WTC11 (cell line): ENCODE data around the gene LPP. TPM values are rescaled to one million over a fixed set of nuclear protein-coding genes. Genes with fewer than 3 reads are reported as not detected.

Source experiments
- ATAC-seq: fragments of 200-7000 bp; cut with Tn5 transposase; 2 replicates; pipeline ENCODE4 v1.10.0; 2021; ENCODE audit warnings: mild to moderate bottlenecking, moderate library complexity
- CTCF ChIA-PET: fragments of 300-600 bp; sonication (Branson Sonifier 250); formaldehyde crosslinking; loops from one replicate; lab custom pipeline; 2021; ENCODE audit warnings: antibody characterized with exemption; lab: Charles Lee
- POLR2A ChIA-PET: fragments of 350-600 bp; sonication (Branson Sonifier 250); formaldehyde crosslinking; loops from one replicate; lab custom pipeline; 2021; ENCODE audit warnings: antibody characterized with exemption; lab: Charles Lee
- DNase-seq: peaks from one replicate; pipeline ENCODE4 v3.0.0; 2021; ENCODE audit warnings: low spot score
- H3K27ac Mint-ChIP-seq: 2 replicates; pipeline ENCODE4 v1.8.0; 2021; ENCODE audit warnings: mixed read lengths
- H3K27me3 Mint-ChIP-seq: 2 replicates; pipeline ENCODE4 v1.8.0; 2021; ENCODE audit warnings: low read depth, mild to moderate bottlenecking, moderate library complexity, mixed read lengths
- H3K36me3 Mint-ChIP-seq: 2 replicates; pipeline ENCODE4 v1.8.0; 2021; ENCODE audit warnings: mixed read lengths
- H3K4me1 Mint-ChIP-seq: 2 replicates; pipeline ENCODE4 v1.8.0; 2022; ENCODE audit warnings: mixed read lengths
- H3K4me3 Mint-ChIP-seq: 2 replicates; pipeline ENCODE4 v1.8.0; 2021; ENCODE audit warnings: mild to moderate bottlenecking, moderate library complexity, mixed read lengths
- H3K9me3 Mint-ChIP-seq: 2 replicates; pipeline ENCODE4 v1.8.0; 2021; ENCODE audit warnings: mixed read lengths
- CREM ChIP-seq: sonication (generic); formaldehyde crosslinking; IDR thresholded peaks from 2 replicates; pipeline ENCODE4 v1.8.1; 2022; ENCODE audit warnings: mild to moderate bottlenecking, missing genetic modification reagents, moderate library complexity
- ETV6 ChIP-seq: sonication (generic); formaldehyde crosslinking; IDR thresholded peaks from 2 replicates; pipeline ENCODE4 v1.8.1; 2022; ENCODE audit warnings: mild to moderate bottlenecking, missing genetic modification reagents
- HMGXB4 ChIP-seq: sonication (generic); formaldehyde crosslinking; IDR thresholded peaks from 2 replicates; pipeline ENCODE4 v1.8.1; 2023; ENCODE audit warnings: mild to moderate bottlenecking, moderate library complexity, missing genetic modification reagents
- IRF2 ChIP-seq: sonication (generic); formaldehyde crosslinking; IDR thresholded peaks from 2 replicates; pipeline ENCODE4 v1.8.0; 2022; ENCODE audit warnings: low read depth, missing genetic modification reagents, borderline replicate concordance
- MYBL2 ChIP-seq: sonication (generic); formaldehyde crosslinking; IDR thresholded peaks from 2 replicates; pipeline ENCODE4 v1.8.1; 2023; ENCODE audit warnings: mild to moderate bottlenecking, moderate library complexity, missing genetic modification reagents
- NFE2L1 ChIP-seq: sonication (generic); formaldehyde crosslinking; IDR thresholded peaks from 2 replicates; pipeline ENCODE4 v1.8.1; 2023; ENCODE audit warnings: missing genetic modification reagents
- SOX15 ChIP-seq: fragments of 250-450 bp; sonication (Bioruptor Pico); IDR thresholded peaks from 2 replicates; pipeline ENCODE4 v1.9.0; 2021; ENCODE audit warnings: mild to moderate bottlenecking
- TP53 ChIP-seq: sonication (generic); formaldehyde crosslinking; IDR thresholded peaks from 2 replicates; pipeline ENCODE4 v1.8.1; 2023; ENCODE audit warnings: mild to moderate bottlenecking, missing genetic modification reagents
- USF2 ChIP-seq: sonication (generic); formaldehyde crosslinking; IDR thresholded peaks from 2 replicates; pipeline ENCODE4 v1.8.1; 2023; ENCODE audit warnings: mild to moderate bottlenecking, missing genetic modification reagents, moderate library complexity
- ZBTB43 ChIP-seq: sonication (generic); formaldehyde crosslinking; IDR thresholded peaks from 2 replicates; pipeline ENCODE4 v1.8.1; 2023; ENCODE audit warnings: mild to moderate bottlenecking, missing genetic modification reagents
- ZNF121 ChIP-seq: sonication (generic); formaldehyde crosslinking; IDR thresholded peaks from 2 replicates; pipeline ENCODE4 v1.8.0; 2023; ENCODE audit warnings: missing genetic modification reagents
- ZNF396 ChIP-seq: fragments of 250-450 bp; sonication (Bioruptor Pico); IDR thresholded peaks from 2 replicates; pipeline ENCODE4 v1.8.0; 2021; ENCODE audit warnings: mild to moderate bottlenecking, moderate library complexity, borderline replicate concordance
- ZNF416 ChIP-seq: fragments of 250-450 bp; sonication (Bioruptor Pico); IDR thresholded peaks from 2 replicates; pipeline ENCODE4 v1.9.0; 2021; ENCODE audit warnings: mild to moderate bottlenecking, inconsistent platforms
- ZNF671 ChIP-seq: fragments of 250-450 bp; sonication (Bioruptor Pico); IDR thresholded peaks from 2 replicates; pipeline ENCODE4 v1.8.0; 2021; ENCODE audit warnings: mild to moderate bottlenecking
- total RNA-seq: library from RNA; stranded (reverse); gene quantifications from 3 replicates; pipeline ENCODE4 v1.2.3, GENCODE V29; 2021
- TF ChIP-seq, protein P1 (sequence below): sonication (generic); formaldehyde crosslinking; IDR thresholded peaks from 2 replicates; pipeline ENCODE4 v1.8.0; 2022; ENCODE audit warnings: missing genetic modification reagents
- TF ChIP-seq, protein P2 (sequence below): fragments of 250-450 bp; sonication (Bioruptor Pico); conservative IDR thresholded peaks from 2 replicates; pipeline ENCODE4 v1.9.0; 2021; ENCODE audit warnings: mild to moderate bottlenecking
- TF ChIP-seq, protein P3 (sequence below): sonication (generic); formaldehyde crosslinking; IDR thresholded peaks from 2 replicates; pipeline ENCODE4 v1.8.0; 2023; ENCODE audit warnings: missing genetic modification reagents
- TF ChIP-seq, protein P4 (sequence below): sonication (generic); formaldehyde crosslinking; IDR thresholded peaks from 2 replicates; pipeline ENCODE4 v1.8.0; 2023; ENCODE audit warnings: mild to moderate bottlenecking, missing genetic modification reagents
- TF ChIP-seq, protein P5 (sequence below): fragments of 250-450 bp; sonication (Bioruptor Pico); IDR thresholded peaks from 2 replicates; pipeline ENCODE4 v1.8.0; 2021; ENCODE audit warnings: mild to moderate bottlenecking

LPP gene
- total RNA-seq, 1 experiment from 2014 or later: 49.6 TPM

- TF ChIP-seq, protein P1, sequence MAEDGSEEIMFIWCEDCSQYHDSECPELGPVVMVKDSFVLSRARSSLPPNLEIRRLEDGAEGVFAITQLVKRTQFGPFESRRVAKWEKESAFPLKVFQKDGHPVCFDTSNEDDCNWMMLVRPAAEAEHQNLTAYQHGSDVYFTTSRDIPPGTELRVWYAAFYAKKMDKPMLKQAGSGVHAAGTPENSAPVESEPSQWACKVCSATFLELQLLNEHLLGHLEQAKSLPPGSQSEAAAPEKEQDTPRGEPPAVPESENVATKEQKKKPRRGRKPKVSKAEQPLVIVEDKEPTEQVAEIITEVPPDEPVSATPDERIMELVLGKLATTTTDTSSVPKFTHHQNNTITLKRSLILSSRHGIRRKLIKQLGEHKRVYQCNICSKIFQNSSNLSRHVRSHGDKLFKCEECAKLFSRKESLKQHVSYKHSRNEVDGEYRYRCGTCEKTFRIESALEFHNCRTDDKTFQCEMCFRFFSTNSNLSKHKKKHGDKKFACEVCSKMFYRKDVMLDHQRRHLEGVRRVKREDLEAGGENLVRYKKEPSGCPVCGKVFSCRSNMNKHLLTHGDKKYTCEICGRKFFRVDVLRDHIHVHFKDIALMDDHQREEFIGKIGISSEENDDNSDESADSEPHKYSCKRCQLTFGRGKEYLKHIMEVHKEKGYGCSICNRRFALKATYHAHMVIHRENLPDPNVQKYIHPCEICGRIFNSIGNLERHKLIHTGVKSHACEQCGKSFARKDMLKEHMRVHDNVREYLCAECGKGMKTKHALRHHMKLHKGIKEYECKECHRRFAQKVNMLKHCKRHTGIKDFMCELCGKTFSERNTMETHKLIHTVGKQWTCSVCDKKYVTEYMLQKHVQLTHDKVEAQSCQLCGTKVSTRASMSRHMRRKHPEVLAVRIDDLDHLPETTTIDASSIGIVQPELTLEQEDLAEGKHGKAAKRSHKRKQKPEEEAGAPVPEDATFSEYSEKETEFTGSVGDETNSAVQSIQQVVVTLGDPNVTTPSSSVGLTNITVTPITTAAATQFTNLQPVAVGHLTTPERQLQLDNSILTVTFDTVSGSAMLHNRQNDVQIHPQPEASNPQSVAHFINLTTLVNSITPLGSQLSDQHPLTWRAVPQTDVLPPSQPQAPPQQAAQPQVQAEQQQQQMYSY: no peak
- TF ChIP-seq CREM (CRISPR knock-in tag) (no peak), MYBL2 (CRISPR knock-in tag) (no peak), ZNF671 (CRISPR knock-in tag) (no peak), NFE2L1 (CRISPR knock-in tag) (no peak), TP53 (no peak)
- TF ChIP-seq, protein P2, sequence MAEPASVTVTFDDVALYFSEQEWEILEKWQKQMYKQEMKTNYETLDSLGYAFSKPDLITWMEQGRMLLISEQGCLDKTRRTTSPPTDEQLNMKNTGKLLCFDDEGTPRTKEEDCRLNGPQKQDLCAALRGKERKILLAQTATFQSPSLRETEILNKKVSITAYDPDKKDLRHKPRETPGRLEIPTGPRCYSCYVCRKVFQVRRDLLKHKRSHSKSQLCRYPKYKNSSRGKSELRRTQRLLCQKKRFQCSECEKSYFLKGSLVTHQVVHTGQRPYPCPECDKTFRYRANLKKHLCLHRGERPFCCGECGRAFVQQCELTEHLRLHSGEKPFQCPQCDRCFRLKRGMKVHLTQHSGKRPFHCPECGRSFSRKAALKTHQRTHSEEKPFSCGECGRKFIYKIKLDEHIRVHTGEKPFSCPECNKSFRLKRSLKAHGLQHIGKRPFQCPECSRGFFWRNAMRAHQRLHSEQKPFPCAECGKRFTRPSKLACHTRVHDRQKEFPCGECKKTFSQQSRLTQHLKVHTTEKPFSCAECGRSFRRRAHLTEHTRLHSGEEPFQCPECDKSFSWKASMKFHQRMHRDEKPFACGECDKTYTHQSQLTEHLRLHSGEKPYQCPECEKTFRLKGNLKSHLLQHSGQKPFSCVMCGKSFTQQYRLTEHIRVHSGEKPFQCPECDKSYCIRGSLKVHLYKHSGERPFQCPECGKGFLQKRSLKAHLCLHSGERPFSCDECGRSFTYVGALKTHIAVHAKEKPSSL (CRISPR knock-in tag): no peak
- TF ChIP-seq, protein P3, sequence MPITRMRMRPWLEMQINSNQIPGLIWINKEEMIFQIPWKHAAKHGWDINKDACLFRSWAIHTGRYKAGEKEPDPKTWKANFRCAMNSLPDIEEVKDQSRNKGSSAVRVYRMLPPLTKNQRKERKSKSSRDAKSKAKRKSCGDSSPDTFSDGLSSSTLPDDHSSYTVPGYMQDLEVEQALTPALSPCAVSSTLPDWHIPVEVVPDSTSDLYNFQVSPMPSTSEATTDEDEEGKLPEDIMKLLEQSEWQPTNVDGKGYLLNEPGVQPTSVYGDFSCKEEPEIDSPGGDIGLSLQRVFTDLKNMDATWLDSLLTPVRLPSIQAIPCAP (CRISPR knock-in tag): no peak
- TF ChIP-seq, protein P4, sequence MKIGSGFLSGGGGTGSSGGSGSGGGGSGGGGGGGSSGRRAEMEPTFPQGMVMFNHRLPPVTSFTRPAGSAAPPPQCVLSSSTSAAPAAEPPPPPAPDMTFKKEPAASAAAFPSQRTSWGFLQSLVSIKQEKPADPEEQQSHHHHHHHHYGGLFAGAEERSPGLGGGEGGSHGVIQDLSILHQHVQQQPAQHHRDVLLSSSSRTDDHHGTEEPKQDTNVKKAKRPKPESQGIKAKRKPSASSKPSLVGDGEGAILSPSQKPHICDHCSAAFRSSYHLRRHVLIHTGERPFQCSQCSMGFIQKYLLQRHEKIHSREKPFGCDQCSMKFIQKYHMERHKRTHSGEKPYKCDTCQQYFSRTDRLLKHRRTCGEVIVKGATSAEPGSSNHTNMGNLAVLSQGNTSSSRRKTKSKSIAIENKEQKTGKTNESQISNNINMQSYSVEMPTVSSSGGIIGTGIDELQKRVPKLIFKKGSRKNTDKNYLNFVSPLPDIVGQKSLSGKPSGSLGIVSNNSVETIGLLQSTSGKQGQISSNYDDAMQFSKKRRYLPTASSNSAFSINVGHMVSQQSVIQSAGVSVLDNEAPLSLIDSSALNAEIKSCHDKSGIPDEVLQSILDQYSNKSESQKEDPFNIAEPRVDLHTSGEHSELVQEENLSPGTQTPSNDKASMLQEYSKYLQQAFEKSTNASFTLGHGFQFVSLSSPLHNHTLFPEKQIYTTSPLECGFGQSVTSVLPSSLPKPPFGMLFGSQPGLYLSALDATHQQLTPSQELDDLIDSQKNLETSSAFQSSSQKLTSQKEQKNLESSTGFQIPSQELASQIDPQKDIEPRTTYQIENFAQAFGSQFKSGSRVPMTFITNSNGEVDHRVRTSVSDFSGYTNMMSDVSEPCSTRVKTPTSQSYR (CRISPR knock-in tag): no peak
- TF ChIP-seq, all 79 proteins: peak for 0
Observed at GRCh38 chr3:188345223-188345622, 191.3 kb downstream of the LPP start (continued).

DNA sequence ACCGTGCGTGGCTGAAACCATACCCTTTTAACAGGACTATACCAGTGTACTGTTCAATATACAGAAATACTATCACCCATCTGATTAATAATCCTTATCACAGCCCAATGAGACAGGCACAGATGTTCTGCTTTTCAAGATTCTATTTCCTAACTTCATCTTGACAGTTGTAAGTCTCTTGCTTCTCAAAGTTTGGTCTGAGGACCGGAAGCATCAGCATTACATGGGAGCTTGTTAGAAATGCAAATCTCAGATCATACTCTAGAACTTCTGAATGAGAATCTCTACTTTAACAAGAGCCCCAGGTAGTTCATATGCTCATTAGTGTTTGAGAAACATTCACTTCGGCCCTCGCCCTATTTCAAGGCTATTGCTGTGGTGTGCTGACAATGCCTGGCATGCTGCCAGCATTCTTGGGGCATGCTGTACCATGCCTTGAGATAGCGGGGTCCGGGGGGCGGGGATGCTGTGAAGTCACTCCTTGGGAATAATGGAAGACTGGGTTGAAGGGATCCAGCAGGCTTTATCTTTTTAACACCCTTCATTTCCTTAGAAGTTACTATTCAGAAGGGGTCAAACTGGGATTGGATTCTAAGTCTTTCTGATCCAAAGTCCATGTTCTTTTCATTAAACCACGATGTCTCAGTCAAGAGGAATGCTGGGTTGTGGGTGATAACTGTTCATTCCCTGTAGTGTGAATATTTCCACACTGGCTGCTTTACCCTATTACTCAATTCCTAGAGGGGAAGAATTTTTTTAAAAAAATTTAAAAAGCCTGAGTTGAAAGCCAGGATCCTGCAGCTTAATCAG lies 194.7 kb downstream of the LPP start:
- ChIA-PET POLR2A (no interaction called here), CTCF (interaction anchor here (1.3 to 2.0 kb wide), 2 partner anchors 11 to 12 kb away, joined by 5 to 6 read pairs; no protein-coding TSS in a partner anchor)
- H3K9me3 Mint-ChIP-seq: no peaks in the 10 kb centered on the region
- DNase-seq (no peak), ATAC-seq (no peak)
- H3K4me1 Mint-ChIP-seq: peaks cover 13% of the 10 kb centered on the region
- no peak overlapping the region for H3K27ac Mint-ChIP-seq
- H3K4me3 Mint-ChIP-seq: no peak overlapping the region
- no peaks in the 10 kb centered on the region for H3K27me3 Mint-ChIP-seq
- H3K36me3 Mint-ChIP-seq: no peaks in the 10 kb centered on the region
- no peak for TF ChIP-seq USF2 (CRISPR knock-in tag)
- TF ChIP-seq, protein P5, sequence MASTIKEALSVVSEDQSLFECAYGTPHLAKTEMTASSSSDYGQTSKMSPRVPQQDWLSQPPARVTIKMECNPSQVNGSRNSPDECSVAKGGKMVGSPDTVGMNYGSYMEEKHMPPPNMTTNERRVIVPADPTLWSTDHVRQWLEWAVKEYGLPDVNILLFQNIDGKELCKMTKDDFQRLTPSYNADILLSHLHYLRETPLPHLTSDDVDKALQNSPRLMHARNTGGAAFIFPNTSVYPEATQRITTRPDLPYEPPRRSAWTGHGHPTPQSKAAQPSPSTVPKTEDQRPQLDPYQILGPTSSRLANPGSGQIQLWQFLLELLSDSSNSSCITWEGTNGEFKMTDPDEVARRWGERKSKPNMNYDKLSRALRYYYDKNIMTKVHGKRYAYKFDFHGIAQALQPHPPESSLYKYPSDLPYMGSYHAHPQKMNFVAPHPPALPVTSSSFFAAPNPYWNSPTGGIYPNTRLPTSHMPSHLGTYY: no peak
- TF ChIP-seq ZBTB43 (CRISPR knock-in tag): no peak
- no peak for TF ChIP-seq ZNF416 (CRISPR knock-in tag)
- no peak for TF ChIP-seq ZNF121 (CRISPR knock-in tag)
- TF ChIP-seq ZNF396 (CRISPR knock-in tag): no peak
- TF ChIP-seq HMGXB4 (CRISPR knock-in tag): no peak
- TF ChIP-seq ETV6 (CRISPR knock-in tag): no peak
- TF ChIP-seq IRF2 (CRISPR knock-in tag): no peak
- no peak for TF ChIP-seq SOX15
